Keratinocyte (primary cell): ENCODE measurements around the gene GOLM1. TPM values are rescaled to one million over a fixed set of nuclear protein-coding genes. Genes with fewer than 3 reads are reported as not detected.

Experiments
- DNase-seq: peaks from one replicate; pipeline ENCODE4 v3.0.0-alpha.2; 2011; ENCODE audit warnings: low read depth, missing footprints, low spot score
- FAIRE-seq: peaks from 2 replicates; lab custom pipeline; 2011; peaks lifted over from hg19 to GRCh38; lab: Jason Lieb, UNC
- H2AFZ ChIP-seq: 2 replicates; pipeline ENCODE4 v1.6.0; 2012; ENCODE audit warnings: low read length, control low read depth, inconsistent platforms; ENCODE audit not compliant: control insufficient read depth
- H3K27ac ChIP-seq: 2 replicates; pipeline ENCODE4 v1.5.1; 2011; ENCODE audit warnings: low read length; ENCODE audit not compliant: control insufficient read depth, insufficient read depth
- H3K27me3 ChIP-seq: 3 replicates; pipeline ENCODE4 v1.6.0; 2011; ENCODE audit warnings: low read length; ENCODE audit not compliant: control insufficient read depth, insufficient read depth; ENCODE audit errors: extremely low read depth
- H3K36me3 ChIP-seq, 2 experiments: 2 replicates in 1 of 2; 3 replicates in 1 of 2; pipeline ENCODE4 v1.5.1; 2011; ENCODE audit warnings: low read length in 2 of 2, mild to moderate bottlenecking in 1 of 2; ENCODE audit not compliant: control insufficient read depth in 2 of 2, insufficient read depth in 2 of 2; ENCODE audit errors: extremely low read depth in 1 of 2
- H3K4me1 ChIP-seq: 3 replicates; pipeline ENCODE4 v1.5.1; 2011; ENCODE audit warnings: low read length; ENCODE audit not compliant: control insufficient read depth, insufficient read depth; ENCODE audit errors: extremely low read depth
- H3K4me2 ChIP-seq: 3 replicates; pipeline ENCODE4 v1.6.0; 2011; ENCODE audit warnings: low read depth, low read length; ENCODE audit not compliant: control insufficient read depth, insufficient read depth; ENCODE audit errors: extremely low read depth
- H3K4me3 ChIP-seq, 3 experiments: fragments of 200-600 bp in 1 of 3; sonication (generic) in 1 of 3; 2 replicates in 2 of 3; 3 replicates in 1 of 3; pipeline ENCODE4 v1.5.1; 2011 to 2016; ENCODE audit warnings: low read length in 3 of 3, mild to moderate bottlenecking in 3 of 3, control low read depth in 2 of 3, inconsistent platforms in 1 of 3, low read depth in 1 of 3, mixed read lengths in 1 of 3, mixed run types in 1 of 3, moderate library complexity in 1 of 3; ENCODE audit not compliant: control insufficient read depth in 2 of 3, insufficient read depth in 2 of 3; ENCODE audit errors: extremely low read depth in 1 of 3
- H3K79me2 ChIP-seq: 2 replicates; pipeline ENCODE4 v1.6.0; 2012; ENCODE audit warnings: low read length; ENCODE audit not compliant: control insufficient read depth, insufficient read depth
- H3K9ac ChIP-seq: 3 replicates; pipeline ENCODE4 v1.6.0; 2011; ENCODE audit warnings: low read length; ENCODE audit not compliant: control insufficient read depth, insufficient read depth; ENCODE audit errors: extremely low read depth
- H3K9me1 ChIP-seq: 3 replicates; pipeline ENCODE4 v1.6.0; 2011; ENCODE audit warnings: low read length; ENCODE audit not compliant: control insufficient read depth, insufficient read depth; ENCODE audit errors: extremely low read depth
- H3K9me3 ChIP-seq: 2 replicates; pipeline ENCODE4 v1.5.1; 2012; ENCODE audit warnings: low read depth, low read length; ENCODE audit not compliant: control insufficient read depth
- H4K20me1 ChIP-seq: 3 replicates; pipeline ENCODE4 v1.6.0; 2011; ENCODE audit warnings: low read length; ENCODE audit not compliant: control insufficient read depth, insufficient read depth; ENCODE audit errors: extremely low read depth
- EZH2 ChIP-seq: IDR thresholded peaks from one replicate; pipeline ENCODE4 v1.6.1; 2012; ENCODE audit warnings: inconsistent platforms, mild to moderate bottlenecking, low read length, moderate library complexity
- dilution Hi-C: fragments of 300-500 bp; cut with MboI; formaldehyde crosslinking; loops from one replicate; pipeline ENCODE4 v1.7.0; 2020; ENCODE audit warnings: low sequenced_read_pairs; ENCODE audit not compliant: extremely low pct_ligation_motif_present
- polyA plus RNA-seq, 5 experiments: library from polyadenylated mRNA; depleted of rRNA in 3 of 5; stranded (reverse) in 3 of 5; stranded (forward) in 1 of 5; unstranded in 1 of 5; fragments of >200 nt; gene quantifications; 1 replicate in 1 of 5; 2 replicates in 3 of 5; 3 replicates in 1 of 5; pipeline versions ENCODE4 v1.2.1 to v1.2.3, GENCODE V29; 2011 to 2012; ENCODE audit warnings: missing spikeins in 2 of 5, low read depth in 1 of 5, low replicate concordance in 1 of 5
- TF ChIP-seq, protein P1 (sequence below), 3 experiments: IDR thresholded peaks in 1 of 3; conservative IDR thresholded peaks in 1 of 3; optimal IDR thresholded peaks in 1 of 3; 2 replicates in 2 of 3; 3 replicates in 1 of 3; pipeline versions ENCODE3 to v1.5.1; 2011; ENCODE audit warnings: low read length in 3 of 3, mild to moderate bottlenecking in 3 of 3, moderate library complexity in 2 of 3, control low read depth in 1 of 3, inconsistent platforms in 1 of 3; ENCODE audit not compliant: insufficient read depth in 2 of 3; ENCODE audit errors: extremely low read depth in 1 of 3

The GOLM1 gene
- polyA plus RNA-seq, 1 donor (not counting 4 experiments of a cell fraction or from before 2014, with no cell fraction given), result 17.3 TPM

DNA sequence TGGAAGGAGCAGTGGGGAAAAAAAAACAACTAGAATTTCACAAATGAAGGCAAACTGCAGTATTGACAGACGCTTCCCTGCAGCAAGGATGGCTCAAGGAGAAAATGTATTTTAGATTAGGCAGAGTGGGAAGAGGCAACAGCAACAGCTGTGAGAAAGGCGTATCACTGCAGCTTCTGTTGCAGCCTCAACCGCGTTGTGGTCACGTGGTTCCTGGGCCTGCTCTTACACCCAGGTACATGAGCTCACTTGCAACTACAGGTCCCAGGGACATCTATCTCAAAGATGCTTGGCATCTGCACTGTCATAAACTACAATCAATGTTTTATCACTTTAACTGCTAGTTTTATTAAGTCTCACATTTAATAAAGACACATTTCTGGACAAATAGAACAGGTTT, 36.0 kb upstream of the GOLM1 start:
- no peak overlapping the region for H3K4me3 ChIP-seq
- no peak overlapping the region for H3K4me2 ChIP-seq
- FAIRE-seq (peak; percentile 74), DNase-seq (no peak)
- H2AFZ ChIP-seq, result no peak overlapping the region
- H3K9me1 ChIP-seq, result no peaks in the 10 kb centered on the region
- no peaks in the 10 kb centered on the region for H4K20me1 ChIP-seq
- no peaks in the 10 kb centered on the region for H3K27me3 ChIP-seq
- TF ChIP-seq, protein P1, sequence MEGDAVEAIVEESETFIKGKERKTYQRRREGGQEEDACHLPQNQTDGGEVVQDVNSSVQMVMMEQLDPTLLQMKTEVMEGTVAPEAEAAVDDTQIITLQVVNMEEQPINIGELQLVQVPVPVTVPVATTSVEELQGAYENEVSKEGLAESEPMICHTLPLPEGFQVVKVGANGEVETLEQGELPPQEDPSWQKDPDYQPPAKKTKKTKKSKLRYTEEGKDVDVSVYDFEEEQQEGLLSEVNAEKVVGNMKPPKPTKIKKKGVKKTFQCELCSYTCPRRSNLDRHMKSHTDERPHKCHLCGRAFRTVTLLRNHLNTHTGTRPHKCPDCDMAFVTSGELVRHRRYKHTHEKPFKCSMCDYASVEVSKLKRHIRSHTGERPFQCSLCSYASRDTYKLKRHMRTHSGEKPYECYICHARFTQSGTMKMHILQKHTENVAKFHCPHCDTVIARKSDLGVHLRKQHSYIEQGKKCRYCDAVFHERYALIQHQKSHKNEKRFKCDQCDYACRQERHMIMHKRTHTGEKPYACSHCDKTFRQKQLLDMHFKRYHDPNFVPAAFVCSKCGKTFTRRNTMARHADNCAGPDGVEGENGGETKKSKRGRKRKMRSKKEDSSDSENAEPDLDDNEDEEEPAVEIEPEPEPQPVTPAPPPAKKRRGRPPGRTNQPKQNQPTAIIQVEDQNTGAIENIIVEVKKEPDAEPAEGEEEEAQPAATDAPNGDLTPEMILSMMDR (optimal IDR thresholded peaks at IDR 0.05 in 1 of 3, IDR thresholded peaks at IDR 0.05 in 1 of 3, conservative IDR thresholded peaks at IDR 0.05 in 1 of 3; ENCODE audit: extremely low read depth in 1 of 3, insufficient read depth in 2 of 3, low read length in 3 of 3), result no peak
- TF ChIP-seq EZH2, result no peak
- H3K79me2 ChIP-seq, result no peaks in the 10 kb centered on the region
- H3K9ac ChIP-seq, result no peak overlapping the region
- H3K27ac ChIP-seq, result no peak overlapping the region
- no peaks in the 10 kb centered on the region for H3K9me3 ChIP-seq
- no peaks in the 10 kb centered on the region for H3K36me3 ChIP-seq
- H3K4me1 ChIP-seq, result no peaks in the 10 kb centered on the region
- dilution Hi-C loops, result no loop called here

DNA sequence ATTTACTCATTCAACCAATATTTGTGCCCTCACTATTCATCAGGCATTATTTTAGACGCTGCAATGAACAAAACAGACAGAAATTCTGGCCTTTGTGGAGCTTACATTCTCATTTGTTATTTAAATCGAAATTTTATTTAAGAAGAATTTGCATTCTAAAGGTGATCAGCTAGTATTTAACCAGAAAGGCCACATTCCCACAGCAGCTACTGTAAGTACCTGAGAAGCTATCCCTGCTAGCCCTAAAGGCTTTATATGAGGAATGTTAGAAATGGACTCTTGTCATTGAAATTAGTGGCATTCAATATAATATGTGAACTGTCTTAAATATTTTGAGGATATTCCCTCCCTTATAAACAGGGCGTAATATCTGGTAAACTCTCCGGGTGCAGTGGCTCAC, 35.0 kb upstream of the GOLM1 start:
- Histone ChIP-seq H3K79me2 (no peaks in the 10 kb centered on the region), H3K9me3 (no peaks in the 10 kb centered on the region), H3K9me1 (no peaks in the 10 kb centered on the region), H4K20me1 (no peaks in the 10 kb centered on the region), H3K36me3 (no peaks in the 10 kb centered on the region), H3K4me1 (no peaks in the 10 kb centered on the region), H3K4me2 (no peak overlapping the region), H2AFZ (no peak overlapping the region), H3K9ac (no peak overlapping the region), H3K27me3 (no peaks in the 10 kb centered on the region), H3K4me3 (no peak overlapping the region), H3K27ac (no peak overlapping the region)
- dilution Hi-C loops, result no loop called here
- no peak for TF ChIP-seq EZH2
- TF ChIP-seq, protein P1 (optimal IDR thresholded peaks at IDR 0.05 in 1 of 3, IDR thresholded peaks at IDR 0.05 in 1 of 3, conservative IDR thresholded peaks at IDR 0.05 in 1 of 3; ENCODE audit: extremely low read depth in 1 of 3, insufficient read depth in 2 of 3, low read length in 3 of 3), result no peak
- FAIRE-seq (no peak), DNase-seq (no peak)
